ENCODE results near the gene ATXN1.

ATXN1 gene

DNA sequence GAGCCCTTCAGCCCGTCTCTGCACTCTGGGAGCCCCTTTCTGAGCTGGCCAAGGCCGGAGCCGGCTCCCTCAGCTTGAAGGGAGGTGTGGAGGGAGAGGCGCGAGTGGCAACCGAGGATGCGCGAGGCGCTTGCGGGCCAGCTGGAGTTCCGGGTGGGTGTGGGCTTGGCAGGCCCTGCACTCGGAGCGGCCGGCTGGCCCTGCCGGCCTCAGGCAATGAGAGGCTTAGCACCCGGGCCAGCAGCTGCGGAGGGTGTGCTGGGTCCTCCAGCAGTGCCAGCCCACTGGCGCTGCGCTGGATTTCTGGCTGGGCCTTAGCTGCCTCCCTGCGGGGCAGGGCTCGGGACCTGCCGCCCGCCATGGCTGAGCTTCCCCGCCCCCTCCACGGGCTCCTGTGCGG is 473.1 kb downstream of the ATXN1 start (continued):
- TF ChIP-seq, protein P1, sequence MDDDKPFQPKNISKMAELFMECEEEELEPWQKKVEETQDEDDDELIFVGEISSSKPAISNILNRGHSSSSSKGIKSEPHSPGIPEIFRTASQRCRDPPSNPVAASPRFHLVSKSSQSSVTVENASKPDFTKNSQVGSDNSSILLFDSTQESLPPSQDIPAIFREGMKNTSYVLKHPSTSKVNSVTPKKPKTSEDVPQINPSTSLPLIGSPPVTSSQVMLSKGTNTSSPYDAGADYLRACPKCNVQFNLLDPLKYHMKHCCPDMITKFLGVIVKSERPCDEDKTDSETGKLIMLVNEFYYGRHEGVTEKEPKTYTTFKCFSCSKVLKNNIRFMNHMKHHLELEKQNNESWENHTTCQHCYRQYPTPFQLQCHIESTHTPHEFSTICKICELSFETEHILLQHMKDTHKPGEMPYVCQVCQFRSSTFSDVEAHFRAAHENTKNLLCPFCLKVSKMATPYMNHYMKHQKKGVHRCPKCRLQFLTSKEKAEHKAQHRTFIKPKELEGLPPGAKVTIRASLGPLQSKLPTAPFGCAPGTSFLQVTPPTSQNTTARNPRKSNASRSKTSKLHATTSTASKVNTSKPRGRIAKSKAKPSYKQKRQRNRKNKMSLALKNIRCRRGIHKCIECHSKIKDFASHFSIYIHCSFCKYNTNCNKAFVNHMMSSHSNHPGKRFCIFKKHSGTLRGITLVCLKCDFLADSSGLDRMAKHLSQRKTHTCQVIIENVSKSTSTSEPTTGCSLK (tag by site-specific recombination; IDR thresholded peaks at IDR 0.05), result no peak
- no peak for TF ChIP-seq ZNF426 (tag by site-specific recombination; IDR thresholded peaks at IDR 0.05)

DNA sequence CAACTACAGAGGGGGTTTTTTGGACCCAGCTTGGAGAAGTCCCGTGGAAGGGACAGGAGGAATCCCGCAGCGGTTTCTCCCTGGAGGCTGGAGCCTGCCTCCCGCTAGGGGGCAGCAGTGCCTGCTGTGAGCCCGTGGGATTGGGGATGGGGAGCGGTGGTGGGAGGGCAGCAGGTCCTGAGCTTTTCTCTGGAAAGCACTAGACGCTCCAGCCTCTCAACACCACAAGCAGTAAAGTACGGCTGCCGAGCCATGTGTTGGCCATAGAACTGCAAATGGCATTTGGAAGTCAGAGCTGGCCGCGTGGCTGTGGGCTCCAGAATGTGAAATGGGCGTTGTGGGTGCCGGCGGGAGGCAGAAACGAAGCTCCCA is 475.1 kb downstream of the ATXN1 start:
- Histone ChIP-seq H3K9me3 (ENCODE audit: control insufficient read depth, insufficient read depth, low read depth, low read length) (no peaks in the 10 kb centered on the region), H3K4me1 (ENCODE audit: control insufficient read depth, insufficient read depth, low read length) (no peaks in the 10 kb centered on the region), H3K4me3 (ENCODE audit: low read depth, low read length) (no peak overlapping the region), H3K36me3 (ENCODE audit: control insufficient read depth in 2 of 2, insufficient read depth in 1 of 2, low read length in 2 of 2) (no peaks in the 10 kb centered on the region), H3K27ac (ENCODE audit: extremely low read depth, low read depth, low read length) (no peak overlapping the region)
- TF ChIP-seq MZF1 (tag by site-specific recombination; IDR thresholded peaks at IDR 0.05; ENCODE audit: borderline replicate concordance), result peak; percentile 93
- TF ChIP-seq MEIS1 (CRISPR knock-in tag; IDR thresholded peaks at IDR 0.05; ENCODE audit: borderline replicate concordance), result no peak
- TF ChIP-seq ZIC2 (tag by site-specific recombination; IDR thresholded peaks at IDR 0.05), result peak; percentile 58
- peak; percentile 77; the same call in 1 of the 2 replicates for TF ChIP-seq ZNF610 (tag by site-specific recombination; IDR thresholded peaks at IDR 0.05; ENCODE audit: borderline replicate concordance)
- no peak for TF ChIP-seq TCF7L2 (IDR thresholded peaks at IDR 0.05; ENCODE audit: borderline replicate concordance, low read depth, low read length)
- TF ChIP-seq IKZF3 (tag by site-specific recombination; IDR thresholded peaks at IDR 0.05), result peak; percentile 46; the same call in 1 of the 2 replicates
- TF ChIP-seq, protein P2, sequence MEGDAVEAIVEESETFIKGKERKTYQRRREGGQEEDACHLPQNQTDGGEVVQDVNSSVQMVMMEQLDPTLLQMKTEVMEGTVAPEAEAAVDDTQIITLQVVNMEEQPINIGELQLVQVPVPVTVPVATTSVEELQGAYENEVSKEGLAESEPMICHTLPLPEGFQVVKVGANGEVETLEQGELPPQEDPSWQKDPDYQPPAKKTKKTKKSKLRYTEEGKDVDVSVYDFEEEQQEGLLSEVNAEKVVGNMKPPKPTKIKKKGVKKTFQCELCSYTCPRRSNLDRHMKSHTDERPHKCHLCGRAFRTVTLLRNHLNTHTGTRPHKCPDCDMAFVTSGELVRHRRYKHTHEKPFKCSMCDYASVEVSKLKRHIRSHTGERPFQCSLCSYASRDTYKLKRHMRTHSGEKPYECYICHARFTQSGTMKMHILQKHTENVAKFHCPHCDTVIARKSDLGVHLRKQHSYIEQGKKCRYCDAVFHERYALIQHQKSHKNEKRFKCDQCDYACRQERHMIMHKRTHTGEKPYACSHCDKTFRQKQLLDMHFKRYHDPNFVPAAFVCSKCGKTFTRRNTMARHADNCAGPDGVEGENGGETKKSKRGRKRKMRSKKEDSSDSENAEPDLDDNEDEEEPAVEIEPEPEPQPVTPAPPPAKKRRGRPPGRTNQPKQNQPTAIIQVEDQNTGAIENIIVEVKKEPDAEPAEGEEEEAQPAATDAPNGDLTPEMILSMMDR (tag by site-specific recombination; IDR thresholded peaks at IDR 0.05), result 0 out of 2 replicates have a peak, but pooled peaks have one; percentile 49
- TF ChIP-seq, protein P3, sequence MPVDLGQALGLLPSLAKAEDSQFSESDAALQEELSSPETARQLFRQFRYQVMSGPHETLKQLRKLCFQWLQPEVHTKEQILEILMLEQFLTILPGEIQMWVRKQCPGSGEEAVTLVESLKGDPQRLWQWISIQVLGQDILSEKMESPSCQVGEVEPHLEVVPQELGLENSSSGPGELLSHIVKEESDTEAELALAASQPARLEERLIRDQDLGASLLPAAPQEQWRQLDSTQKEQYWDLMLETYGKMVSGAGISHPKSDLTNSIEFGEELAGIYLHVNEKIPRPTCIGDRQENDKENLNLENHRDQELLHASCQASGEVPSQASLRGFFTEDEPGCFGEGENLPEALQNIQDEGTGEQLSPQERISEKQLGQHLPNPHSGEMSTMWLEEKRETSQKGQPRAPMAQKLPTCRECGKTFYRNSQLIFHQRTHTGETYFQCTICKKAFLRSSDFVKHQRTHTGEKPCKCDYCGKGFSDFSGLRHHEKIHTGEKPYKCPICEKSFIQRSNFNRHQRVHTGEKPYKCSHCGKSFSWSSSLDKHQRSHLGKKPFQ (tag by site-specific recombination; IDR thresholded peaks at IDR 0.05), result no peak
- TF ChIP-seq ZNF350 (tag by site-specific recombination; IDR thresholded peaks at IDR 0.05), result no peak
- no peak for TF ChIP-seq ZNF138 (tag by site-specific recombination; IDR thresholded peaks at IDR 0.05; ENCODE audit: borderline replicate concordance)
- TF ChIP-seq ZNF654 (tag by site-specific recombination; IDR thresholded peaks at IDR 0.05; ENCODE audit: low read depth), result peak; percentile 53
- TF ChIP-seq, protein P4, sequence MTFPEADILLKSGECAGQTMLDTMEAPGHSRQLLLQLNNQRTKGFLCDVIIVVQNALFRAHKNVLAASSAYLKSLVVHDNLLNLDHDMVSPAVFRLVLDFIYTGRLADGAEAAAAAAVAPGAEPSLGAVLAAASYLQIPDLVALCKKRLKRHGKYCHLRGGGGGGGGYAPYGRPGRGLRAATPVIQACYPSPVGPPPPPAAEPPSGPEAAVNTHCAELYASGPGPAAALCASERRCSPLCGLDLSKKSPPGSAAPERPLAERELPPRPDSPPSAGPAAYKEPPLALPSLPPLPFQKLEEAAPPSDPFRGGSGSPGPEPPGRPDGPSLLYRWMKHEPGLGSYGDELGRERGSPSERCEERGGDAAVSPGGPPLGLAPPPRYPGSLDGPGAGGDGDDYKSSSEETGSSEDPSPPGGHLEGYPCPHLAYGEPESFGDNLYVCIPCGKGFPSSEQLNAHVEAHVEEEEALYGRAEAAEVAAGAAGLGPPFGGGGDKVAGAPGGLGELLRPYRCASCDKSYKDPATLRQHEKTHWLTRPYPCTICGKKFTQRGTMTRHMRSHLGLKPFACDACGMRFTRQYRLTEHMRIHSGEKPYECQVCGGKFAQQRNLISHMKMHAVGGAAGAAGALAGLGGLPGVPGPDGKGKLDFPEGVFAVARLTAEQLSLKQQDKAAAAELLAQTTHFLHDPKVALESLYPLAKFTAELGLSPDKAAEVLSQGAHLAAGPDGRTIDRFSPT (tag by site-specific recombination; IDR thresholded peaks at IDR 0.05), result no peak
- TF ChIP-seq SP3 (tag by site-specific recombination; IDR thresholded peaks at IDR 0.05), result no peak
- ChIA-PET CTCF (interaction anchor here (0.5 to 4.0 kb wide), 40 partner anchors 9 to 1405 kb away, joined by 3 to 35 read pairs (median 4); partner anchors contain the start of gene GMPR), POLR2A (interaction anchor here (0.6 to 0.8 kb wide), 2 partner anchors 48 to 158 kb away, joined by 3 read pairs; partner anchors contain the start of gene GMPR)
